HEK293T (cell line): Measurements from ENCODE around the gene MSANTD4.

Experiments used
- CTCF ChIA-PET: fragments of 350-600 bp; formaldehyde crosslinking; extraction: SDS; loops from one replicate; lab custom pipeline; 2021; ENCODE audit warnings: antibody characterized with exemption, inconsistent platforms; lab: Yijun Ruan, JAX
- POLR2A ChIA-PET: fragments of 350-600 bp; formaldehyde crosslinking; extraction: SDS; loops from one replicate; lab custom pipeline; 2020; ENCODE audit warnings: antibody characterized with exemption, inconsistent platforms; lab: Yijun Ruan, JAX
- DNase-seq: peaks from one replicate; pipeline ENCODE4 v3.0.0; 2012; ENCODE audit warnings: mixed read lengths; ENCODE audit errors: extremely low spot score
- ARNT ChIP-seq: fragments of 450-650 bp; IDR thresholded peaks from 2 replicates; pipeline ENCODE4 v1.6.1; 2017; ENCODE audit warnings: mild to moderate bottlenecking
- BHLHE40 ChIP-seq: fragments of 450-650 bp; IDR thresholded peaks from 2 replicates; pipeline ENCODE4 v1.6.1; 2016; ENCODE audit warnings: mild to moderate bottlenecking, moderate library complexity, borderline replicate concordance
- CTBP1 ChIP-seq: fragments of 450-650 bp; IDR thresholded peaks from 2 replicates; pipeline ENCODE4 v1.6.1; 2016; ENCODE audit warnings: borderline replicate concordance
- ELF4 ChIP-seq: fragments of 450-650 bp; IDR thresholded peaks from 2 replicates; pipeline ENCODE4 v1.6.1; 2017; ENCODE audit warnings: antibody characterized with exemption
- FOXA1 ChIP-seq: fragments of 450-650 bp; IDR thresholded peaks from 2 replicates; pipeline ENCODE4 v1.6.1; 2016; ENCODE audit warnings: mild to moderate bottlenecking
- FOXK2 ChIP-seq: fragments of 450-650 bp; IDR thresholded peaks from 2 replicates; pipeline ENCODE4 v1.6.1; 2016; ENCODE audit warnings: mild to moderate bottlenecking
- FOXM1 ChIP-seq: fragments of 450-650 bp; IDR thresholded peaks from 2 replicates; pipeline ENCODE4 v1.6.1; 2017; ENCODE audit warnings: mild to moderate bottlenecking, borderline replicate concordance
- HDGF ChIP-seq: fragments of 450-650 bp; IDR thresholded peaks from 2 replicates; pipeline ENCODE4 v1.6.1; 2017; ENCODE audit warnings: antibody characterized with exemption, borderline replicate concordance
- L3MBTL2 ChIP-seq: fragments of 450-650 bp; conservative IDR thresholded peaks from 2 replicates; pipeline ENCODE4 v1.6.1; 2016; ENCODE audit warnings: mild to moderate bottlenecking
- LEF1 ChIP-seq: fragments of 450-650 bp; IDR thresholded peaks from 2 replicates; pipeline ENCODE4 v1.6.1; 2017; ENCODE audit warnings: mild to moderate bottlenecking, borderline replicate concordance
- NFRKB ChIP-seq: fragments of 450-650 bp; IDR thresholded peaks from 2 replicates; pipeline ENCODE4 v1.6.1; 2016; ENCODE audit warnings: mild to moderate bottlenecking, moderate library complexity
- SP1 ChIP-seq: fragments of 450-650 bp; IDR thresholded peaks from 2 replicates; pipeline ENCODE4 v1.6.1; 2017
- SUZ12 ChIP-seq: fragments of 450-650 bp; IDR thresholded peaks from 2 replicates; pipeline ENCODE4 v1.6.1; 2016; ENCODE audit warnings: mild to moderate bottlenecking
- TARDBP ChIP-seq: fragments of 450-650 bp; IDR thresholded peaks from 2 replicates; pipeline ENCODE4 v1.6.1; 2016
- ZNF384 ChIP-seq: fragments of 450-650 bp; IDR thresholded peaks from 2 replicates; pipeline ENCODE4 v1.6.1; 2016
- TF ChIP-seq, protein P1 (sequence below): fragments of 450-650 bp; IDR thresholded peaks from 2 replicates; pipeline ENCODE4 v1.6.1; 2016

Gene MSANTD4

DNA sequence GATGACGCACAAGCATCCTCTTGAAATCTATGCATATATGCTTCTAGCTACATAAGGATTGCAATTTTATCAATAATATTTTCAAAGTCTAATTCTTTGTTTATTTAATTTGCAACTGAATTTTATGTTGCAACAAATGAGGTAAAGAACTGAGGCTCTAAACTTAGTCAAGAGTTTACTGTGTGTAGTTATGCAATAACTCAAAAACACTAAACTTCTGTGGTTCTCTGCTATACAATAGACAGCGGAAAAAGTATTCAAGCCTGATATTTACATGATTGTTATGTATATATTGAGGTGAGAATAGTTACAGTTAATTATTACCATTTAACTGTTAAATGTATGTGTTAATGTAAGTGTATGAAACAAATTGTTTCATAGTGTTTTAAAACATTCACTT, 32.9 kb downstream of the MSANTD4 start:
- ChIA-PET CTCF (no interaction called here), POLR2A (no interaction called here)
- TF ChIP-seq FOXM1 (no peak), HDGF (no peak), BHLHE40 (no peak), FOXK2 (no peak), FOXA1 (no peak), L3MBTL2 (no peak), CTBP1 (no peak), TARDBP (no peak), ELF4 (no peak), ARNT (no peak), SUZ12 (no peak), NFRKB (no peak), ZNF384 (no peak), SP1 (no peak), LEF1 (no peak)
- TF ChIP-seq, protein P1, sequence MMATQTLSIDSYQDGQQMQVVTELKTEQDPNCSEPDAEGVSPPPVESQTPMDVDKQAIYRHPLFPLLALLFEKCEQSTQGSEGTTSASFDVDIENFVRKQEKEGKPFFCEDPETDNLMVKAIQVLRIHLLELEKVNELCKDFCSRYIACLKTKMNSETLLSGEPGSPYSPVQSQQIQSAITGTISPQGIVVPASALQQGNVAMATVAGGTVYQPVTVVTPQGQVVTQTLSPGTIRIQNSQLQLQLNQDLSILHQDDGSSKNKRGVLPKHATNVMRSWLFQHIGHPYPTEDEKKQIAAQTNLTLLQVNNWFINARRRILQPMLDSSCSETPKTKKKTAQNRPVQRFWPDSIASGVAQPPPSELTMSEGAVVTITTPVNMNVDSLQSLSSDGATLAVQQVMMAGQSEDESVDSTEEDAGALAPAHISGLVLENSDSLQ, result no peak
- no peak for DNase-seq

DNA sequence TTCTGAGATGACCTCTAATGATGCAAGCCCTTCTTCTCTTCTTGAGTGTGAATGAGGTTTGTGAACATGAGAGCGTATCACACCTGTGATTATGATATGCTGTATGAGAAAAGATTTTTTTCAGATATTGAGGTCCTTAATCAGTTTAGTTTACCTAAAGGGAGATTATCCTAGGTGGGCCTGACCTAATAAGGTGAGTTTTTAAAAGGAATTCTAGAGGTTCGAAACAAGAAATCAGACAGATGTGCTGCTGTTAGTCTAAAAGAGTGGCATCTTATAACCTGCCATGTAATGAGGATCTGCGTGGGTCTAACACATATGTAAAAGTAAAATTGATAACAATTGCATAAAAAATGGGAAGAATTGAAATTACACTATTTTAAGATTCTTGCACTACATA, 33.8 kb downstream of the MSANTD4 start:
- TF ChIP-seq FOXK2, result no peak
- TF ChIP-seq, protein P1, result no peak
- no peak for TF ChIP-seq NFRKB
- no peak for TF ChIP-seq LEF1
- no peak for TF ChIP-seq TARDBP
- TF ChIP-seq CTBP1, result no peak
- TF ChIP-seq FOXA1, result no peak
- no peak for TF ChIP-seq ZNF384
- TF ChIP-seq FOXM1, result no peak
- TF ChIP-seq SP1, result no peak
- TF ChIP-seq ELF4, result no peak
- TF ChIP-seq BHLHE40, result no peak
- no peak for TF ChIP-seq HDGF
- TF ChIP-seq SUZ12, result no peak
- TF ChIP-seq L3MBTL2, result no peak
- no peak for TF ChIP-seq ARNT
- POLR2A ChIA-PET, result no interaction called here
- CTCF ChIA-PET, result no interaction called here
- no peak for DNase-seq

DNA sequence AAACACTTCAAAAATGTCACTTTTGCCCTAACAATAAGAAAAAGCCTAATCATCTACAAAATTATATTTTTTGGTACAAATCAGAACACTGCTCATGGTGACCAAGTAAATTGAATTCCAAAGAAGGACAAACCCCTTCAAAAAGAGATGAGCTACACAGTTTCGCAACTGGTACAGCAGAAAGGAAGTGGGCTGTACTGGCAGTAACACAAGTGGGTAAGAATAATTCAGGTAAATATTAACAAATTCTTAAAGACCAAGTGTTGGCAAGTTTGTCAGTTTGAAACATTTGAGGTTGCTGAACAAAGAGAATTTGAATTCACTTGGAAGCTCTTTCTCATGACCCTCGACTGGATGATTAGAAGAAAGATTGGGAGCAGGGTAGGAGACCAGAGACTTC, 35.5 kb downstream of the MSANTD4 start:
- no peak for DNase-seq
- ChIA-PET POLR2A (no interaction called here), CTCF (no interaction called here)
- no peak for TF ChIP-seq ZNF384
- no peak for TF ChIP-seq LEF1
- TF ChIP-seq CTBP1, result no peak
- no peak for TF ChIP-seq BHLHE40
- no peak for TF ChIP-seq SUZ12
- TF ChIP-seq FOXK2, result no peak
- TF ChIP-seq NFRKB, result no peak
- no peak for TF ChIP-seq ARNT
- TF ChIP-seq SP1, result no peak
- no peak for TF ChIP-seq HDGF
- TF ChIP-seq, protein P1, result no peak
- no peak for TF ChIP-seq L3MBTL2

DNA sequence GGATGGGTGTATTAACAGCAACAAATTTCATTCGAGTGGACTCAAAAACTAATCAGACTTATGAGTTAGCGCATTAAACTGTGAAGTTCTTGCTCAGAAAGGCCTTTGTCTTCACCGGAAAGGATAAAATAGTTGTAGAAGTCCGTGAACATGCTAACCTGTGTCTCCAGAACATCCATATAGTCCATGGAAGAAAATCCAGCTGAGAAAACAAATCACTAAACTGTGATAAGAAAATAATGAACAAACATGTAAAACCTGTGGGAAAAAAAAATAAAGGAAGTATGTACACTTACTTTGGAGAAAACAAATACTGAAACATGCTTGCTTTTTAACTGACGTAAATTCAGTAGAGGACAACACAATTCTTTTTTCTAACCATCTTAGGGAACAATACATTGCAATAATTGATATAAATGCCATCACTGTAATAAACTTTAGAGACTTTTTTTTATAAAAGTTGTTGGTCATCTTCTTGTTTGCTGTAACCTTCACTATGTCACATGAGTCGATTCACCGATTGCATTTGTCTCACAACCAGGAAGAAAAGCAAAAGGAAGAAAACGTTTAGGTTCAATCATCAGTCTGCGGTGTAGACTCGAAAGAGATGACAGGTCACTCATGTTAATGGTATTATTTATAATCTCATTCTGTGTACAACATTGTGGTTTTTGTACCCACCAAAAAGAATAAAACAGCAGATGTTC, 41.9 kb downstream of the MSANTD4 start:
- DNase-seq, result no peak
- ChIA-PET CTCF (no interaction called here), POLR2A (interaction anchor here (0.5 kb wide), 1 partner anchor 10 kb away, joined by 3 read pairs; no protein-coding TSS in a partner anchor)
- no peak for TF ChIP-seq HDGF
- TF ChIP-seq FOXM1, result no peak
- TF ChIP-seq, protein P1, result no peak
- no peak for TF ChIP-seq ELF4

DNA sequence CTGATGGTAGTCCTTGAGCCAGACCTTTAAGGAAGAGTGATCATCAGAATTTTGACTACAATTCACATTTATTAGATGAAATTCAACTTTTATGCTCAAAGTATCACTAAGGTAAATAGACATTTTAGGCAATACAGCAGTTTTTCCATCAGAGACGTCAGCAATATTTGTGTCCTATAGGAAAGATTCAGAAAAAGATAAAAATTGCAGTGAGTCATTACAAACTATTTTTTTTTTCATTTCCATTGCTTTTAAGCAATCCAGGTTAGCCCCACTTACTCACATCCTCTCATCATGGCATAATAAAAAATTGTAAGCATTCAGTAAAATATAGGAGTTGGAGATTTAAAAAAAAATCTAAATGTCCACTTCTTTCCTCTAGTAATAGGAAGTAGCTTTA, 46.9 kb downstream of the MSANTD4 start:
- TF ChIP-seq, protein P1, result no peak
- TF ChIP-seq BHLHE40 (no peak), HDGF (no peak), FOXM1 (no peak), NFRKB (no peak), SP1 (no peak), L3MBTL2 (no peak), LEF1 (no peak), SUZ12 (no peak), ARNT (no peak), ELF4 (no peak), CTBP1 (no peak), FOXK2 (no peak), ZNF384 (no peak), TARDBP (no peak), FOXA1 (no peak)
- POLR2A ChIA-PET, result no interaction called here
- CTCF ChIA-PET, result no interaction called here
- DNase-seq, result no peak
